SK-N-SH treated with all-trans-retinoic acid at 6 μM for 48 hours (cell line): ENCODE data around the gene ADARB2.

Experiments
- ATAC-seq: fragments of 200-7000 bp; cut with Tn5 transposase; 3 replicates; pipeline ENCODE4 v1.9.1; 2020; ENCODE audit warnings: mild to moderate bottlenecking, moderate library complexity
- CREB5 ChIP-seq: fragments of 250-450 bp; sonication (Bioruptor Pico); IDR thresholded peaks from 2 replicates; pipeline ENCODE4 v1.5.1; 2020; ENCODE audit warnings: low read depth, mild to moderate bottlenecking, moderate library complexity
- CSDC2 ChIP-seq: fragments of 250-450 bp; sonication (Bioruptor Pico); IDR thresholded peaks from 2 replicates; pipeline ENCODE4 v1.5.0; 2020; ENCODE audit warnings: mild to moderate bottlenecking, moderate library complexity
- CSRNP3 ChIP-seq: fragments of 250-450 bp; sonication (Bioruptor Pico); IDR thresholded peaks from 2 replicates; pipeline ENCODE4 v1.5.1; 2021; ENCODE audit warnings: mild to moderate bottlenecking, moderate library complexity
- ISL1 ChIP-seq: fragments of 250-450 bp; sonication (Bioruptor Pico); IDR thresholded peaks from 2 replicates; pipeline ENCODE4 v2.1.2; 2022; ENCODE audit warnings: mild to moderate bottlenecking, moderate library complexity
- OSR1 ChIP-seq: fragments of 250-450 bp; sonication (Bioruptor Pico); IDR thresholded peaks from 2 replicates; pipeline ENCODE4 v1.8.0; 2022; ENCODE audit warnings: moderate library complexity, mild to moderate bottlenecking, inconsistent platforms
- PATZ1 ChIP-seq: fragments of 250-450 bp; sonication (Bioruptor Pico); IDR thresholded peaks from 2 replicates; pipeline ENCODE4 v1.8.0; 2020; ENCODE audit warnings: mild to moderate bottlenecking, moderate library complexity, borderline replicate concordance
- POU6F1 ChIP-seq: fragments of 250-450 bp; sonication (Bioruptor Pico); IDR thresholded peaks from 2 replicates; pipeline ENCODE4 v1.8.0; 2021; ENCODE audit warnings: low read depth, mild to moderate bottlenecking, moderate library complexity, borderline replicate concordance
- PPARA ChIP-seq: fragments of 250-450 bp; sonication (Bioruptor Pico); IDR thresholded peaks from 2 replicates; pipeline ENCODE4 v1.5.0; 2020; ENCODE audit warnings: mild to moderate bottlenecking, borderline replicate concordance
- RARB ChIP-seq: fragments of 250-450 bp; sonication (Bioruptor Pico); IDR thresholded peaks from 2 replicates; pipeline ENCODE4 v1.8.0; 2021; ENCODE audit warnings: mild to moderate bottlenecking, moderate library complexity
- SNAI2 ChIP-seq: fragments of 250-450 bp; sonication (Bioruptor Pico); IDR thresholded peaks from 2 replicates; pipeline ENCODE4 v1.5.0; 2020; ENCODE audit warnings: mild to moderate bottlenecking, moderate library complexity
- TCF4 ChIP-seq: fragments of 250-450 bp; sonication (Bioruptor Pico); IDR thresholded peaks from 2 replicates; pipeline ENCODE4 v1.8.0; 2021; ENCODE audit warnings: mild to moderate bottlenecking, moderate library complexity, borderline replicate concordance
- TSHZ2 ChIP-seq: fragments of 250-450 bp; sonication (Bioruptor Pico); IDR thresholded peaks from 2 replicates; pipeline ENCODE4 v1.5.0; 2020; ENCODE audit warnings: mild to moderate bottlenecking, moderate library complexity
- ZC3H10 ChIP-seq: fragments of 250-450 bp; sonication (Bioruptor Pico); IDR thresholded peaks from 2 replicates; pipeline ENCODE4 v1.5.1; 2021; ENCODE audit warnings: mild to moderate bottlenecking, moderate library complexity
- ZFP3 ChIP-seq: fragments of 250-450 bp; sonication (Bioruptor Pico); IDR thresholded peaks from 2 replicates; pipeline ENCODE4 v1.5.0; 2020; ENCODE audit warnings: mild to moderate bottlenecking, moderate library complexity
- ZFP30 ChIP-seq: fragments of 450-650 bp; formaldehyde crosslinking; IDR thresholded peaks from 2 replicates; pipeline ENCODE4 v1.5.0; 2022; ENCODE audit warnings: mild to moderate bottlenecking, moderate library complexity
- ZNF565 ChIP-seq: fragments of 450-650 bp; formaldehyde crosslinking; conservative IDR thresholded peaks from 2 replicates; pipeline ENCODE4 v1.5.0; 2020; ENCODE audit warnings: low read depth, mild to moderate bottlenecking, moderate library complexity
- ZNF70 ChIP-seq: fragments of 450-650 bp; formaldehyde crosslinking; IDR thresholded peaks from 2 replicates; pipeline ENCODE4 v1.5.0; 2020; ENCODE audit warnings: mild to moderate bottlenecking, moderate library complexity
- ZNF8 ChIP-seq: fragments of 450-650 bp; formaldehyde crosslinking; IDR thresholded peaks from 2 replicates; pipeline ENCODE4 v1.5.0; 2020; ENCODE audit warnings: mild to moderate bottlenecking, moderate library complexity

Gene ADARB2

GRCh38 chr10:1525354-1526162 is 211.8 kb downstream of the ADARB2 start:
- TF ChIP-seq CSRNP3 (no peak), RARB (CRISPR knock-in tag) (no peak), ZC3H10 (CRISPR knock-in tag) (no peak), PPARA (CRISPR knock-in tag) (no peak), ZNF565 (no peak), ZNF70 (no peak), CSDC2 (no peak), ZNF8 (no peak)
- TF ChIP-seq, all 23 proteins: peak for 0

GRCh38 chr10:1524540-1524939 is 212.8 kb downstream of the ADARB2 start:
- TF ChIP-seq ZFP3 (CRISPR knock-in tag) (no peak), TSHZ2 (CRISPR knock-in tag) (no peak), TCF4 (CRISPR knock-in tag) (no peak), ZC3H10 (CRISPR knock-in tag) (no peak), SNAI2 (CRISPR knock-in tag) (no peak), PPARA (CRISPR knock-in tag) (no peak), ZNF565 (no peak), CSDC2 (no peak), RARB (CRISPR knock-in tag) (no peak)

More at GRCh38 chr10:1525354-1526162, 211.8 kb downstream of the ADARB2 start:
- no peak for ATAC-seq

GRCh38 chr10:1523221-1523620 is 214.1 kb downstream of the ADARB2 start:
- ATAC-seq, result no peak
- TF ChIP-seq ISL1 (CRISPR knock-in tag), result no peak
- TF ChIP-seq CREB5 (CRISPR knock-in tag), result no peak
- TF ChIP-seq POU6F1, result no peak
- TF ChIP-seq SNAI2 (CRISPR knock-in tag), result no peak
- no peak for TF ChIP-seq TSHZ2 (CRISPR knock-in tag)

More at GRCh38 chr10:1524540-1524939, 212.8 kb downstream of the ADARB2 start:
- no peak for ATAC-seq

GRCh38 chr10:1522237-1522636 is 215.1 kb downstream of the ADARB2 start:
- ATAC-seq, result no peak
- TF ChIP-seq TCF4 (CRISPR knock-in tag) (no peak), PATZ1 (CRISPR knock-in tag) (no peak), ZNF565 (no peak), OSR1 (CRISPR knock-in tag) (no peak), ZC3H10 (CRISPR knock-in tag) (no peak), PPARA (CRISPR knock-in tag) (no peak), ZNF8 (no peak), ZFP30 (CRISPR knock-in tag) (no peak), CSDC2 (no peak), TSHZ2 (CRISPR knock-in tag) (no peak)
